RWPE1 (cell line): ENCODE measurements around the gene METTL3.
A peak's percentile ranks its signal among the peaks of the same experiment; 100 is the strongest.

ENCODE experiments used
- CTCF ChIA-PET: fragments of 350-600 bp; sonication (Branson Sonifier 250); formaldehyde crosslinking; extraction: SDS; loops from one replicate; lab custom pipeline; 2021; lab: Yijun Ruan, JAX
- POLR2A ChIA-PET: fragments of 400-600 bp; formaldehyde crosslinking; extraction: SDS; loops from one replicate; lab custom pipeline; 2020; ENCODE audit warnings: antibody characterized with exemption; ENCODE audit not compliant: low non-redundant PET; lab: Yijun Ruan, JAX
- DNase-seq: peaks from one replicate; pipeline ENCODE4 v3.0.0; 2012; ENCODE audit warnings: low spot score
- H3K27ac ChIP-seq: fragments of 450-650 bp; 2 replicates; pipeline ENCODE4 v1.5.1; 2017
- TF ChIP-seq, protein P1 (sequence below): fragments of 450-650 bp; conservative IDR thresholded peaks from 2 replicates; pipeline ENCODE4 v1.5.1; 2017; ENCODE audit warnings: low read depth, mild to moderate bottlenecking

METTL3 gene

DNA sequence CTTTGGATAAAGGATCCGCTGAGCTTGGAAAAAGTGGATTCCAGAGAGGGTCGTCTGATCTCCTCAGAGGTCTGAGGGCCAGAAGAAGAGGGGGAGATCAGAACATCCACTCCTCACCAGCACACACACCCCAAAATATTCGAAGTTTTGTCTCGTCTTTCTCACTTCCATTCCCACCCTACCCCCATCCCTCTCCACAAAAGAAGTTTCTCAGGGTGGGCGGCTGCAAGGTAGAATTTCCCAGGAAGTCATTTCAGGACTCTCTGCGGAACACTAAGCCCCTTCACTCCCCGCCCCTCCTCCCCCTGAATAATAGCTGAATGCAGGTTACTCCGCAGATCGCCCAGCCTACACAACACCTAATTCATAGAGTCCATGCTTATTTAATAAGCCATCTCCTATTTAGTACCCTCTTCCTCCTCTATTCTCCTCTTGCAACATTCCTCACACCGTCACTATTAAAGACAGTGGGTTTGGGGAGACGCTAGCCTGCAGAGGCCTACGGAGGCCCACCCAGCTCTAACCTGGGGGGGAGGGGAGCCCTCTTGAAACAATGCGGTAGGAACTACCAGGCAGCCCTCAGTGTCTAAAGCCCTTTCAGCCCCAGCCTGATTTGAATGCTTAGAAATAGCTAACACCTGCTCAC is 15.7 kb upstream of the METTL3 start:
- no peak for DNase-seq
- CTCF ChIA-PET, result interaction anchor here (0.9 kb wide), 1 partner anchor 16 kb away, joined by 4 read pairs; the partner anchor contains the start of gene METTL3
- TF ChIP-seq, protein P1, sequence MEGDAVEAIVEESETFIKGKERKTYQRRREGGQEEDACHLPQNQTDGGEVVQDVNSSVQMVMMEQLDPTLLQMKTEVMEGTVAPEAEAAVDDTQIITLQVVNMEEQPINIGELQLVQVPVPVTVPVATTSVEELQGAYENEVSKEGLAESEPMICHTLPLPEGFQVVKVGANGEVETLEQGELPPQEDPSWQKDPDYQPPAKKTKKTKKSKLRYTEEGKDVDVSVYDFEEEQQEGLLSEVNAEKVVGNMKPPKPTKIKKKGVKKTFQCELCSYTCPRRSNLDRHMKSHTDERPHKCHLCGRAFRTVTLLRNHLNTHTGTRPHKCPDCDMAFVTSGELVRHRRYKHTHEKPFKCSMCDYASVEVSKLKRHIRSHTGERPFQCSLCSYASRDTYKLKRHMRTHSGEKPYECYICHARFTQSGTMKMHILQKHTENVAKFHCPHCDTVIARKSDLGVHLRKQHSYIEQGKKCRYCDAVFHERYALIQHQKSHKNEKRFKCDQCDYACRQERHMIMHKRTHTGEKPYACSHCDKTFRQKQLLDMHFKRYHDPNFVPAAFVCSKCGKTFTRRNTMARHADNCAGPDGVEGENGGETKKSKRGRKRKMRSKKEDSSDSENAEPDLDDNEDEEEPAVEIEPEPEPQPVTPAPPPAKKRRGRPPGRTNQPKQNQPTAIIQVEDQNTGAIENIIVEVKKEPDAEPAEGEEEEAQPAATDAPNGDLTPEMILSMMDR, result no peak
- POLR2A ChIA-PET, result interaction anchor here (0.8 kb wide), 1 partner anchor 16 kb away, joined by 3 read pairs; the partner anchor contains the start of gene METTL3
- no peak overlapping the region for H3K27ac ChIP-seq

DNA sequence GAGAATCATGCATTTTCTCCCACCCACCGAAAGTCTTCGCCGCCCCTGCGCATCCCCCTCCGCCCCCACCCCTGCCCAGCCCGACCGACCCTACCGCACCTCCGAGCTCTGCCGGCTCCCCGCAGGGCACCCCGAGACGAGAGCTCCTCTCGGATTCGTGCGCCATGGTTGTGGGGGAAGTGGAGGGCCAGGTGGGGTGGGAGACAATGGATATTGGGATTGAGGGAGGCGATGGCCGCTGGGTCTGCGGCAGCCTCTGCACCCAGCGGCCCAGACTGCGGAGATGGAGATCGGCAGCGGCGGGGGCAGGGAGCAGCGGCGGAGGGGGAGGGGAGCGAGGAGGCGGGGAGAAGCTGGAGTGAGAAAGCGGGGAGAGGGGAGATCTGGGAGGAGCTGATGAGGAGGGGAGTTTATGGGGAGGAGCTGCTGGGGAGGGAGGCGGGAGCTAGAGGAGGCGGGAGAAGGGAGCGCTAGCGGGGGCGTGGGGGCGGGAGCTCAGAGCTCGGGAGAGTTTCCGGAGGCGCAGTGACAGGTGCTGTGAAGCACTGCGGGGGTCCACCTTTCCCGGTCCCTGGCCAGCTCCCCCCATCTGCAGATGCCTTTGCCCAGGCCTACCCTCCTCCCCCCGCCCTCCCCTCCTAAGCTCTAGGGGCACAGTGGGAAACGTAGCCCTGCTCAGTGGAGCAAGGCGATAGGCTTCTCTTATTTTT is 15.0 kb upstream of the METTL3 start, which contains the start of gene SALL2:
Gene SALL2, minus strand, starts transcription at position 385 of the 710 bp plus-strand sequence. Its CDS starts 219 bp downstream, at position 166.
- ChIA-PET POLR2A (interaction anchor here (0.8 kb wide), 1 partner anchor 15 kb away, joined by 3 read pairs; the partner anchor contains the start of gene METTL3), CTCF (interaction anchor here (0.6 to 0.9 kb wide), 2 partner anchors 15 to 61 kb away, joined by 4 to 5 read pairs; partner anchors contain the start of gene METTL3)
- peak; percentile 38 for DNase-seq
- H3K27ac ChIP-seq, result no peak within 1 kb of the TSS
- TF ChIP-seq, protein P1, result no peak

GRCh38 chr14:21525571-21525961 is 14.4 kb upstream of the METTL3 start:
- no peak overlapping the region for H3K27ac ChIP-seq
- ChIA-PET CTCF (interaction anchor here (0.6 kb wide), 1 partner anchor 60 kb away, joined by 5 read pairs; no protein-coding TSS in a partner anchor), POLR2A (no interaction called here)
- no peak for DNase-seq
- TF ChIP-seq, protein P1, result no peak

DNA sequence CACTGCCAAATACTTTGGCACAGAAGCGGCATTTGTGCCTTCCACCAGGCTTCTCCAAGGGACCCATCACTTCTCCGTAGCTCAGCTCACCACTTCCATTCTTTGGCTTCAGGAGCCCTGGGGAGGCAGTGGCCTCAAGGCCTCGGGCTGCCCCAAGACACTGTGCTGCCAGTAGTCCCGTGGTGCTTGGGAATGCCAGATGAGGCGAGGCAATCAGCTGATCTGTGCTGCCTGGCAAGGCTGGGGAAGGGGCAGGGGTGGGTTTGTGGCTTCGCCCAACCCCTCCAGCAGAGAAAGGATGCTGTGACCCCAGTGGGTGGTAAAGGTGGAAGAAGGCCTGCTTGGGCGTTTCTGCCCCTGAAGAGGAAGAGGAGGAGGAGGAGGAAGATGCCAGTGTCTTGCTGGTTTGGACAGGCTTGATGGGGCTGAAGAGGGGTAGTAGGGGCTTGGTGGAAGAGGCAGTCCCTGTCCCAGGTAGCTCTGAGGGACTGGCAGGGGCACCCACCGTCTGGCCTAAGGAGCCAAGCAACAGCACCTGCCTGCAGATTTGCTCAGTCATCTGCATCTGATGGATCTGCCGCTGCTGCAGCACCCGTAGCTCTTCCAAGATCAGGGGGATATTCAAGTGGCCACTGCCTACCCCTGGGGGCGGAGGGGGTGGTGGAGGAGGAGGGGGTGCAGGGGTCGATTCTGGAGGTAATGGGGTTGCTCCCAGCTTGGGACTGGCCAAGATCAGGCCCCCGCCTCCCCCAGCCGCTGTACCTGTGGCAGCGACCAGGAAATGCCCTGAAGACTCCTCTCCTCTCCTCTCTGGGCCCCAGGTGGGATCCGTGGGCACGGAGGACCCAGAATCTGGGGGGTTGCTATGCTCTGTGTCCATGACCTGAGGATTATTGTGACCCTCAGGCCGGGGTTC is 13.7 kb upstream of the METTL3 start:
- TF ChIP-seq, protein P1, result no peak
- H3K27ac ChIP-seq, result no peak overlapping the region
- CTCF ChIA-PET, result no interaction called here
- no peak for DNase-seq
- POLR2A ChIA-PET, result no interaction called here

DNA sequence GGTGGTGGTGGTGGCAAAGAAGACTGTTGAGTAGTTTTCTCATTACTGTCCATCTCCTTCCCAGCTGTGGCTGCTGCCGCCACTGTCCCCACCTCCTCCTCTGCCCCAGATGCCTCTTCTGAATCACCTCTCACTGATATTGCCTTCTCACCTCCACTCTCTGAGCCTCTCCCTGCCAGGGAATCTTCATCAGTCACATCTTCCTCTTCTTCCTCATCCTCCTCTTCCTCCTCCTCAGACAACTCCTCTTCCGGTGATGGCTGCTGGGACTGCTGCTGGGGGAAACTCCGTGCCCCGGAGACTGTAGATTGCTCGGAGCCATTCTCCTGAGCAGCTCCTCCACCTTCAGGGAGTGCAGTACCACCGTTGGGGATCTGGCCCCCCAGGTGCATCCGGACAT is 12.1 kb upstream of the METTL3 start:
- no peak for DNase-seq
- ChIA-PET POLR2A (no interaction called here), CTCF (no interaction called here)
- TF ChIP-seq, protein P1, result no peak
- no peak overlapping the region for H3K27ac ChIP-seq
